Activated CD8-positive, alpha-beta memory T cell treated with anti-CD3 and anti-CD28 coated beads, Interleukin-2, amount 10 ng/mL, durations not matched to agents 7 days and 5 days (primary cell): Measurements from ENCODE around the gene SLC13A1. TPM values are rescaled to one million over a fixed set of nuclear protein-coding genes. Genes with fewer than 3 reads are reported as not detected.

ENCODE experiments used
- ATAC-seq: fragments of 150-1000 bp; cut with Tn5 transposase; one replicate; pipeline ENCODE4 v1.10.0; 2021; ENCODE audit warnings: moderate library complexity
- CTCF ChIA-PET: fragments of 350-600 bp; sonication (Branson Sonifier 250); formaldehyde crosslinking; loops from one replicate; lab custom pipeline; 2021; ENCODE audit warnings: antibody characterized with exemption; lab: Charles Lee
- DNase-seq: peaks from one replicate; pipeline ENCODE4 v3.0.0-alpha.2; 2020
- H3K27ac Mint-ChIP-seq: one replicate; pipeline ENCODE4 v1.8.0; 2021; ENCODE audit warnings: mild to moderate bottlenecking, mixed read lengths
- H3K27me3 Mint-ChIP-seq: one replicate; pipeline ENCODE4 v1.8.0; 2021; ENCODE audit warnings: mixed read lengths
- H3K36me3 Mint-ChIP-seq: one replicate; pipeline ENCODE4 v1.8.0; 2021; ENCODE audit warnings: mild to moderate bottlenecking, mixed read lengths
- H3K4me1 Mint-ChIP-seq: one replicate; pipeline ENCODE4 v1.8.0; 2021; ENCODE audit warnings: mixed read lengths
- H3K4me3 Mint-ChIP-seq: one replicate; pipeline ENCODE4 v1.8.0; 2021; ENCODE audit warnings: mild to moderate bottlenecking, moderate library complexity, mixed read lengths
- H3K9me3 Mint-ChIP-seq: one replicate; pipeline ENCODE4 v1.8.0; 2022; ENCODE audit warnings: low read depth, mixed read lengths
- total RNA-seq, 2 experiments: library from RNA; stranded (reverse); gene quantifications; one replicate each; pipeline ENCODE4 v1.2.3, GENCODE V29; 2021

SLC13A1 gene
- total RNA-seq, 2 experiments from 2014 or later, result not detected

DNA sequence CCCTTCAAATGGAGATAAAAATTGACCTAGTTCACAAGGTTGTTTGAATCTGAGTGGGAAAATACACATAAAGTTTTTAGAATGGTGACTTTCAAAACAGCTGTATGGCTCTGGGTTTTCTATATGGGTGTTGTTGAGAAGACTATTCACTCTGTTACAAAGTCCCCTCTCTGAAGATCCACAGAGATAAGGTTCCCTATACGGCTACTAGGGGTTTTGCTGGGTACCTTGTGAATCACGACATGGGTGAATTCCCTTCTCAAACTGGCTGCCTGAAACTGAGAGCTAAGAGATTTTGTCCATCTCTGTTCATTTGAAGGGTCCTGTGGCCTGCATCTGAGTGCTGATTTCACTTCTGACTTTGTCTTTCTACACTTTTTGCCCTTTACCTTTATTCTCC, 11.8 kb upstream of the SLC13A1 start:
- Mint-ChIP-seq H3K4me3 (no peak overlapping the region), H3K9me3 (peaks cover 7% of the 10 kb centered on the region), H3K4me1 (no peaks in the 10 kb centered on the region), H3K36me3 (no peaks in the 10 kb centered on the region), H3K27ac (no peak overlapping the region), H3K27me3 (no peaks in the 10 kb centered on the region)
- no peak for ATAC-seq
- CTCF ChIA-PET, result no interaction called here
- no peak for DNase-seq

- ATAC-seq (no peak), DNase-seq (no peak)
- Mint-ChIP-seq H3K36me3 (no peaks in the 10 kb centered on the region), H3K4me1 (no peaks in the 10 kb centered on the region), H3K27me3 (no peaks in the 10 kb centered on the region), H3K9me3 (peaks cover 7% of the 10 kb centered on the region), H3K4me3 (no peak overlapping the region), H3K27ac (no peak overlapping the region)
- CTCF ChIA-PET, result no interaction called here
Observed at GRCh38 chr7:123210986-123211385, 11.2 kb upstream of the SLC13A1 start.

DNA sequence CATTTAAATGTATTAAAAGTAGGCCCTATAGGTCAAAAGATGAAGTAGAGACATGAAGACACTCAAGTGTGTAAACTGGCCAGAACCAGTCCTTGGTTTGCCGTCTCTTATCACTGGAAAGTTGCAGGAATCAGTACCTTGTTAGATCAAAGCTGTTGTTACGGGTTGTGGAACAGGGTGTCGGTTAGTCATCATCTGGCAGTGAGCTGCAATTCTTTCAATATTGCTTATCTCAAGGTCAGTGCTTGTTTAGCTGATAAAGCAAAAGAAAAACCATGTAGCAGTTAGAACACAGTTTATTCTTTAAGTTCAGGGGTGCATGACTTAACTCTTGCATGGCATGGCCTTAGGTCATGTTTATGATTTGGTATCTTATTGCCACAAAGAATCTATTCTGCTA, 10.0 kb upstream of the SLC13A1 start:
- DNase-seq, result no peak
- Mint-ChIP-seq H3K4me1 (no peaks in the 10 kb centered on the region), H3K36me3 (no peaks in the 10 kb centered on the region), H3K27me3 (no peaks in the 10 kb centered on the region), H3K27ac (no peak overlapping the region), H3K4me3 (no peak overlapping the region), H3K9me3 (peaks cover 4% of the 10 kb centered on the region)
- no peak for ATAC-seq
- CTCF ChIA-PET, result no interaction called here

DNA sequence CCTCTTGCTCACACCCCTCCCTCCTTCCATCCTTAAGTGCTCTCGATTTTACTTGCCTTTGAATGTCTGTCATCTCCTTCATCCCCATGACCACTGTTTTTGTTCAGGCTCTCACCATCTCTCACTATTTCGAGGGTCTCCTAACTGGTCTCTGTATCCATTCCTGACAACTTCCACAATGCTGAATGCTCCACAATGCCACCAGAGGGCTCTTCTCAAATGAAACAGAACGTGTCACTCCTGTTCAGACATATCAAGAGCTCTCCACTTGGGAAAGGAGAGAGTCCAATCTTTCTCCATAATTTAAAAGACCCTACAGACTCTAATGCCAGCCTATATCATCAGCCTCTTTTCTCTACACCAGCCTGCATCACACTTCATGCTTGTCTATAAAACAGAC, 9.0 kb upstream of the SLC13A1 start:
- Mint-ChIP-seq H3K4me3 (no peak overlapping the region), H3K36me3 (no peaks in the 10 kb centered on the region), H3K27ac (no peak overlapping the region), H3K4me1 (no peaks in the 10 kb centered on the region), H3K27me3 (no peaks in the 10 kb centered on the region), H3K9me3 (no peaks in the 10 kb centered on the region)
- no peak for ATAC-seq
- CTCF ChIA-PET, result no interaction called here
- DNase-seq, result no peak

DNA sequence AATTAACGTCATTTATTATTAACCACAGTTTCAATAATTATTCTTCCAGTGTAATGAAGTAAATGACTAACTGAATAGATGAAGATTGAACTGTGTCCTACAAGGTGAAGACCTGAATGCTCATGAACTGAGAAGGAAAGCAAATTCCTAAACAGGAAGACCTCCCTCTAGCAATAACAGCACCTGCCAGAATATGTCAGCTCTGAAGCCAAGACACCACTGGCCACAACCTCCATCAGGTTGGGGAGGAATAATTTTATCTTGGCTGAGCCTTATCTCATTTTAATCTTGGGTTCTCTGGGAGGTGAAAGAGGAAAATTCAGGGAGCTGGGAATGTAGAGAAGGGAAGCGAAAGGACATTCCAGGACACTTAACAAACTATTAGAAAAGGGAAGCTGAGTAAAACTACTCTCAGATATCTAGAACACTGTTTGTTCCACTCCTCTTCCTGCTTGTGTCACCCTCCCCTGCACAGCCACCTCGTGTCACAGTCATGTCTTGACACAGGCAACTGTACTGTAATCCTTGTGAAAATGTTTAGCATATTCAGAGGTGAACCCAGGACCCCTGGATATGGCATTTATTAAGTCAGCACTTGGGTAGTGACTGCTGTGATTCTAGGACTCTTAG, 4.6 kb upstream of the SLC13A1 start:
- Mint-ChIP-seq H3K36me3 (no peaks in the 10 kb centered on the region), H3K4me3 (no peak overlapping the region), H3K27me3 (no peaks in the 10 kb centered on the region), H3K4me1 (no peaks in the 10 kb centered on the region), H3K9me3 (no peaks in the 10 kb centered on the region), H3K27ac (no peak overlapping the region)
- DNase-seq, result no peak
- no peak for ATAC-seq
- CTCF ChIA-PET, result no interaction called here

- CTCF ChIA-PET, result no interaction called here
- no peak for ATAC-seq
- H3K9me3 Mint-ChIP-seq, result no peaks in the 10 kb centered on the region
- no peaks in the 10 kb centered on the region for H3K36me3 Mint-ChIP-seq
- no peaks in the 10 kb centered on the region for H3K4me1 Mint-ChIP-seq
- no peak overlapping the region for H3K27ac Mint-ChIP-seq
- no peaks in the 10 kb centered on the region for H3K27me3 Mint-ChIP-seq
- no peak for DNase-seq
- no peak overlapping the region for H3K4me3 Mint-ChIP-seq
Observed at GRCh38 chr7:123201901-123202300, 2.1 kb upstream of the SLC13A1 start.

DNA sequence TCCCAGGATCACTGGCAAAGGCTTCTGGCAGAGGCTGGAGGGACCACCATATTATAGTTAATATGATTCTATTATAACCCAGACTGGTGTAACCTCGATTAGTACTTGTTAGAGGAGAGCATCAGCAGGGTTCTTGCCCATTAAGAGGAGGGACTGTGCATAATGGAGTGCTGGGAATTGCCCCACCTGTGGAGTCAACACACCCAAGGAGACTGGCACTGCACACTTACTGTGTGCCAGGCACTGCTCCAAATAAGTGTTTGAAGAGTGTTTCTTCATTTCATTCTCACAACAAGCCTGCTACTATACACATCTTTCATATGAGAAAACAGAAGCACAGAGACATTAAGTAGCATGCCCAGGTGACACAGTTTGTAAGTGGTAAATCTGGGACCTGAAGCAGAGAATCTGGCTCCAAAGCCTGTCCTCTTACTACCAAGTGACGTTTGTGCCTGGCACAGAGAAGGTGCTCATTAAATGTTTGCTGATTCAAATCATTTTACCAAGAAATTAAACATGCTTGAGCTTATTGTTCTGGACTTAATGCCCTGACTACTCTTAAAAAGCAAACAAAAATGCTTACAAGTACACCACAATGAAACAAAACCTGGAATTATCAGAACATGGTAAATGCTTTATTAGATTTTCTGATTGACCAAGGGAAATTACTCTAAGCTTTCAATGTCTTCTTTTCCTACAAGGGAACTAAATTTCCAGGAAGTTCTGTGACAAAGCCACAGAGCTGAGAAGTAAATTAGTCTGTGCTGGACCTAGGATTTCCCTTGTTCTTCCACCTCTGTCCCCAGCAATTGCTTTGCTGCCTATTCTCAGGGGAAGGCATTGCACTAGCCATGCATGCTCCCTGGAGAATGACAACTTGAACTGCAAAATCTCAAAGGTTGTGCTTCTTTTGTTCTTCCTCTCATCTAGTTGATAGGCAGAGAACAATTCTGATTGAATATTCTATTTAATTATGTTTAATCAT, 809 bp downstream of the SLC13A1 start:
- Mint-ChIP-seq H3K4me1 (no peaks in the 10 kb centered on the region), H3K27me3 (no peaks in the 10 kb centered on the region), H3K9me3 (no peaks in the 10 kb centered on the region), H3K27ac (no peak overlapping the region), H3K36me3 (no peaks in the 10 kb centered on the region), H3K4me3 (no peak overlapping the region)
- CTCF ChIA-PET, result no interaction called here
- no peak for ATAC-seq
- DNase-seq, result no peak

- Mint-ChIP-seq H3K4me3 (no peak overlapping the region), H3K27me3 (no peaks in the 10 kb centered on the region), H3K36me3 (no peaks in the 10 kb centered on the region), H3K9me3 (no peaks in the 10 kb centered on the region), H3K4me1 (no peaks in the 10 kb centered on the region), H3K27ac (no peak overlapping the region)
- no peak for DNase-seq
- ATAC-seq, result no peak
- CTCF ChIA-PET, result no interaction called here
Observed at GRCh38 chr7:123198111-123198510, 1.7 kb downstream of the SLC13A1 start.

- DNase-seq (no peak), ATAC-seq (no peak)
- Mint-ChIP-seq H3K4me3 (no peak overlapping the region), H3K9me3 (peaks cover 2% of the 10 kb centered on the region), H3K36me3 (no peaks in the 10 kb centered on the region), H3K27ac (no peak overlapping the region), H3K27me3 (no peaks in the 10 kb centered on the region), H3K4me1 (no peaks in the 10 kb centered on the region)
- CTCF ChIA-PET, result no interaction called here
Observed at GRCh38 chr7:123193235-123193634, 6.5 kb downstream of the SLC13A1 start.

DNA sequence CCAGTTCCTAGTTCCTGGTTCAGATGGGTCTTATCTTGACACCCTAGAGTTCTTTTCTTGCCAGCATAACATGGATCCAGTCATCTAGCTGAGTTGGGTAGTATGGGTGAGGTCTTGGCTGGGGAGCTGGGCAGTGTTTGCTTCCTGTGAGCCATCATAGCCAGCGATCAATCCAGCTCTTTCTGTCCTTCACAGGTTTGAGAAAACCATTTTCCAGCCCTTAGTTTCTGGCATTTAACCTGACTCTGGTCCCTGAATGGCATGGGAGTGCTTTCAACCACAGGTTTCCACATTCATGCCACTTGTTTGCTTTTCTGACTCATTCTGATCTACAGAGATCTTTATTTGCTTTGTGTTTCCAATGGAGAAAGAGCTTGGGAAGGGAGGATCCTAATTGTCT, 8.6 kb downstream of the SLC13A1 start:
- no peak overlapping the region for H3K27ac Mint-ChIP-seq
- no peaks in the 10 kb centered on the region for H3K4me1 Mint-ChIP-seq
- peaks cover 2% of the 10 kb centered on the region for H3K9me3 Mint-ChIP-seq
- H3K4me3 Mint-ChIP-seq, result no peak overlapping the region
- no peaks in the 10 kb centered on the region for H3K27me3 Mint-ChIP-seq
- ATAC-seq (no peak), DNase-seq (no peak)
- CTCF ChIA-PET, result no interaction called here
- no peaks in the 10 kb centered on the region for H3K36me3 Mint-ChIP-seq

GRCh38 chr7:123190109-123190831, 9.5 kb downstream of the SLC13A1 start:
- peaks cover 2% of the 10 kb centered on the region for H3K9me3 Mint-ChIP-seq
- H3K4me3 Mint-ChIP-seq, result no peak overlapping the region
- no peak for DNase-seq
- CTCF ChIA-PET, result no interaction called here
- H3K27me3 Mint-ChIP-seq, result no peaks in the 10 kb centered on the region
- ATAC-seq, result no peak
- H3K4me1 Mint-ChIP-seq, result no peaks in the 10 kb centered on the region
- H3K27ac Mint-ChIP-seq, result no peak overlapping the region
- no peaks in the 10 kb centered on the region for H3K36me3 Mint-ChIP-seq

- Mint-ChIP-seq H3K27me3 (no peaks in the 10 kb centered on the region), H3K36me3 (no peaks in the 10 kb centered on the region), H3K9me3 (peaks cover 2% of the 10 kb centered on the region), H3K4me3 (no peak overlapping the region), H3K4me1 (no peaks in the 10 kb centered on the region), H3K27ac (no peak overlapping the region)
- ATAC-seq (no peak), DNase-seq (no peak)
- CTCF ChIA-PET, result no interaction called here
Observed at GRCh38 chr7:123185756-123186155, 14.0 kb downstream of the SLC13A1 start.

- Mint-ChIP-seq H3K36me3 (no peaks in the 10 kb centered on the region), H3K27ac (no peak overlapping the region), H3K4me3 (no peak overlapping the region), H3K9me3 (peaks cover 2% of the 10 kb centered on the region), H3K4me1 (no peaks in the 10 kb centered on the region), H3K27me3 (no peaks in the 10 kb centered on the region)
- DNase-seq (no peak), ATAC-seq (no peak)
- CTCF ChIA-PET, result no interaction called here
Observed at GRCh38 chr7:123184271-123184670, 15.5 kb downstream of the SLC13A1 start.
